HEK293T (cell line): Measurements from ENCODE around the gene RBKS.

Source experiments
- CTBP1 ChIP-seq: fragments of 450-650 bp; IDR thresholded peaks from 2 replicates; pipeline ENCODE4 v1.6.1; 2016; ENCODE audit warnings: borderline replicate concordance
- ELF4 ChIP-seq: fragments of 450-650 bp; IDR thresholded peaks from 2 replicates; pipeline ENCODE4 v1.6.1; 2017; ENCODE audit warnings: antibody characterized with exemption
- FOXA1 ChIP-seq: fragments of 450-650 bp; IDR thresholded peaks from 2 replicates; pipeline ENCODE4 v1.6.1; 2016; ENCODE audit warnings: mild to moderate bottlenecking
- FOXK2 ChIP-seq: fragments of 450-650 bp; IDR thresholded peaks from 2 replicates; pipeline ENCODE4 v1.6.1; 2016; ENCODE audit warnings: mild to moderate bottlenecking
- SUZ12 ChIP-seq: fragments of 450-650 bp; IDR thresholded peaks from 2 replicates; pipeline ENCODE4 v1.6.1; 2016; ENCODE audit warnings: mild to moderate bottlenecking
- TF ChIP-seq, protein P1 (sequence below): fragments of 450-650 bp; IDR thresholded peaks from 2 replicates; pipeline ENCODE4 v1.6.1; 2016

- TF ChIP-seq SUZ12 = no peak
- TF ChIP-seq, protein P1, sequence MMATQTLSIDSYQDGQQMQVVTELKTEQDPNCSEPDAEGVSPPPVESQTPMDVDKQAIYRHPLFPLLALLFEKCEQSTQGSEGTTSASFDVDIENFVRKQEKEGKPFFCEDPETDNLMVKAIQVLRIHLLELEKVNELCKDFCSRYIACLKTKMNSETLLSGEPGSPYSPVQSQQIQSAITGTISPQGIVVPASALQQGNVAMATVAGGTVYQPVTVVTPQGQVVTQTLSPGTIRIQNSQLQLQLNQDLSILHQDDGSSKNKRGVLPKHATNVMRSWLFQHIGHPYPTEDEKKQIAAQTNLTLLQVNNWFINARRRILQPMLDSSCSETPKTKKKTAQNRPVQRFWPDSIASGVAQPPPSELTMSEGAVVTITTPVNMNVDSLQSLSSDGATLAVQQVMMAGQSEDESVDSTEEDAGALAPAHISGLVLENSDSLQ = no peak
- TF ChIP-seq ELF4 = no peak
- no peak for TF ChIP-seq CTBP1
- no peak for TF ChIP-seq FOXA1
- no peak for TF ChIP-seq FOXK2
Measured at GRCh38 chr2:27742571-27742970, 147.6 kb downstream of the RBKS start.
